ENCODE data around the gene ZMIZ2.
A peak's percentile ranks its signal among the peaks of the same experiment; 100 is the strongest.
"Not testable (repeated sequence)": the region's sequence is repeated elsewhere in the genome, so short reads cannot be mapped to it uniquely, and the experiment has no call there.

The ZMIZ2 gene, protein sequence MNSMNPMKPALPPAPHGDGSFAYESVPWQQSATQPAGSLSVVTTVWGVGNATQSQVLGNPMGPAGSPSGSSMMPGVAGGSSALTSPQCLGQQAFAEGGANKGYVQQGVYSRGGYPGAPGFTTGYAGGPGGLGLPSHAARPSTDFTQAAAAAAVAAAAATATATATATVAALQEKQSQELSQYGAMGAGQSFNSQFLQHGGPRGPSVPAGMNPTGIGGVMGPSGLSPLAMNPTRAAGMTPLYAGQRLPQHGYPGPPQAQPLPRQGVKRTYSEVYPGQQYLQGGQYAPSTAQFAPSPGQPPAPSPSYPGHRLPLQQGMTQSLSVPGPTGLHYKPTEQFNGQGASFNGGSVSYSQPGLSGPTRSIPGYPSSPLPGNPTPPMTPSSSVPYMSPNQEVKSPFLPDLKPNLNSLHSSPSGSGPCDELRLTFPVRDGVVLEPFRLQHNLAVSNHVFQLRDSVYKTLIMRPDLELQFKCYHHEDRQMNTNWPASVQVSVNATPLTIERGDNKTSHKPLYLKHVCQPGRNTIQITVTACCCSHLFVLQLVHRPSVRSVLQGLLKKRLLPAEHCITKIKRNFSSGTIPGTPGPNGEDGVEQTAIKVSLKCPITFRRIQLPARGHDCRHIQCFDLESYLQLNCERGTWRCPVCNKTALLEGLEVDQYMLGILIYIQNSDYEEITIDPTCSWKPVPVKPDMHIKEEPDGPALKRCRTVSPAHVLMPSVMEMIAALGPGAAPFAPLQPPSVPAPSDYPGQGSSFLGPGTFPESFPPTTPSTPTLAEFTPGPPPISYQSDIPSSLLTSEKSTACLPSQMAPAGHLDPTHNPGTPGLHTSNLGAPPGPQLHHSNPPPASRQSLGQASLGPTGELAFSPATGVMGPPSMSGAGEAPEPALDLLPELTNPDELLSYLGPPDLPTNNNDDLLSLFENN

GRCh38 chr7:44748045-44748947, at the start of gene ZMIZ2:
ZMIZ2 (plus strand) TSS chr7:44748847; CDS start chr7:44756250, 7,403 bp downstream.
- peak; percentile 98 for DNase-seq

GRCh38 chr7:44699598-44699997, 49.0 kb upstream of the ZMIZ2 start:
- not testable (repeated sequence) for DNase-seq

DNA sequence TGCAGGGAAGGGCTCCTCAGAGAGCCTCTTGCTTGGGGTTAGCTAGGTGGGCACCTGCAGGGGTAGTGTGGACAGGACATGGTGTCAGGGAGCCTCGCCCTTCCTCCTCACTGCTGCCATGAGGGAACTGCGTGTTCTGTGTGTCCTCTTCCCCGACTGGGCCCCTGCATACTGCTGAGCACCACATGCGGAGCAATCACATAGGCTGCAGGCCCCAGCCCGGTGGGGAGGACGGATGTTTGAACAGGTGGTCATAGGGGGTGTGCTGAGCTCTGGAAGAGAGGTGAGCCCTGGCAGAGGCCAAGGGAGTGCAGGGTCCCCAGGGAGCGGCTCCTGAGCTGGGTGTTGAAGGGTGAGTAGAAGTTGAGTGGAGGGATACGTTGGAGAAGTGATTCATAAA, 48.3 kb upstream of the ZMIZ2 start:
- no peak for DNase-seq

DNA sequence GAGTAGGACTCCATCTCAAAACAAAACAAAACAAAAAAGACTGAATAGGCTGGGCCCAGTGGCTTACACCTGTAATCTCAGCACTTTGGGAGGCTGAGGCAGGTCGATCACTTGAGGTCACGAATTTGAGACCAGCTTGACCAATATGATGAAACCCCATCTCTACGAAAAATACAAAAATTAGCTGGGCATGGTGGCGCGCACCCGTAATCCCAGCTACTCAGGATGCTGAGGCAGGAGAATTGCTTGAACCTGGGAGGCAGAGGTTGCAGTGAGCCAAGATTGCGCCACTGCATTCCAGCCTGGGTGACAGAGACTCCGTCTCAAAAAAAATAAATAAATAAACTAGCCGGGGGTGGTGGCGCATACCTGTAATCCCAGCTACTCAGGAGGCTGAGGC, 45.3 kb upstream of the ZMIZ2 start:
- DNase-seq, result not testable (repeated sequence)

- no peak for DNase-seq
These were observed 44.7 kb upstream of the ZMIZ2 start for GRCh38 chr7:44703921-44704320.

GRCh38 chr7:44705434-44705833, 43.2 kb upstream of the ZMIZ2 start:
- no peak for DNase-seq

DNA sequence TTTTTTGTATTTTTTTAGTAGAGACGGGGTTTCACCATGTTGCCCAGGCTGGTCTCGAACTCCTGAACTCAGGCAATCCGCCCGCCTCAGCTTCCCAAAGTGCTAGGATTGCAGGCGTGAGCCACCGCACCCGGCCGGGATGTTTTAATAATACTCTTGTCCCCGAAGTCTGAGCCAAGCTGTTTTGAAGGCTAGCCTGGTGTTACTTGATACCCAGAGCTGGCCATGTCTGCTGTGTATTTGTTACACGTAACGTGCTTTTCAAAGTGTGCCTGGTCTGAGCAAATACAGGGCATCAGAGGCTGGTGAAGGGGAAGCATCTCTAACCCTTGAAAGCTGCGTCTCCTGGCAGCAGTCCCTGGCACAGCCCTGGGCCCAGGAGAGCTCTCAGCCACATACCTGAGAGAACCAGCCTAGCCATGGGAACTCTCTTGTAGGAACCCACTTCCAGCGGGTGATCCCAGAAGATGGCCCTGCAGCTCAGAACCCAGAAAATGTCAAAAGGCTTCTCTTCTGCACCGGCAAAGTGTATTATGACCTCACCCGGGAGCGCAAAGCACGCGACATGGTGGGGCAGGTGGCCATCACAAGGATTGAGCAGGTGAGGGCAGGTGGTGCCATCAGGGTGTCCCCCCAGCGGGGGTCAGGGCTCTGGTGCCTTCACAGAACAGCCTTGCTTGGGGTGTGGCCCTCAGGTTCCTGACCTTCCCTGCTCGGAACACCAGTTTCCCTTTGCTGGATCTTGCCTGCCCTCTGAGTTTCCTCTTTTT, 41.7 kb upstream of the ZMIZ2 start:
- DNase-seq, result no peak

- no peak for DNase-seq
These were observed 41.0 kb upstream of the ZMIZ2 start for GRCh38 chr7:44707558-44708230.

GRCh38 chr7:44709011-44709915, 39.4 kb upstream of the ZMIZ2 start:
- DNase-seq, result no peak

DNA sequence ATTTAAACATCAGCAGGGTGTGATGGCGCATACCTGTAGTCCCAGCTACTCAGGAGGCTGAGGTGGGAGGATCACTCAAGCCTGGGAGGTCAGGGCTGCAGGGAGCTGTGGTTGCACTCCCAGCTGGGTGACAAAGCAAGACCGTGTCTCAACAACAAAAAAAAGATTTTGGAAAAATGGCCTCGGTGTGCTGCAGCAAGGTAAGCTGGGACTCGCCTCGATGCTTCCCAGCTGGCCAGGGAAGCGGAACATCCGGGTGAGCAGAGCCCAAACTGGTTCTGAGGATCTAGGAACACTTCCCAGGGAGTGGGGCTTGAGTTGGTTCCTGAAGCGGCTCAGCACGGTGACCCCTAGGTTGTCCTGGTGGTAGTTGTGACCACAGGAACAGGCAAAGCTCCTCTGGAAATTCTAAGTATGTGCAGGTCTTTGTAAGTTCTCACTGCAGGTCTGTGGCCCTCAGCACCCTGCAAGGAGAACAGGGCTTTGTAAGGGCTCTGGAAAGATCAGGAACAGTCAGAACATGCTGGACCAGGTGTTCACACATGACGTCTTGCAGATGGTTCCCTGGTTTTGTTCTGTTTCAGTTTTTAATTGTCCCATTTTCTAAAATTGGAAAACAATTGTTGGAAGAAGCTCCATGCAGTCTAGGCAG, 38.6 kb upstream of the ZMIZ2 start:
- no peak for DNase-seq

- no peak for DNase-seq
These were observed 37.1 kb upstream of the ZMIZ2 start for GRCh38 chr7:44711528-44711927.

DNA sequence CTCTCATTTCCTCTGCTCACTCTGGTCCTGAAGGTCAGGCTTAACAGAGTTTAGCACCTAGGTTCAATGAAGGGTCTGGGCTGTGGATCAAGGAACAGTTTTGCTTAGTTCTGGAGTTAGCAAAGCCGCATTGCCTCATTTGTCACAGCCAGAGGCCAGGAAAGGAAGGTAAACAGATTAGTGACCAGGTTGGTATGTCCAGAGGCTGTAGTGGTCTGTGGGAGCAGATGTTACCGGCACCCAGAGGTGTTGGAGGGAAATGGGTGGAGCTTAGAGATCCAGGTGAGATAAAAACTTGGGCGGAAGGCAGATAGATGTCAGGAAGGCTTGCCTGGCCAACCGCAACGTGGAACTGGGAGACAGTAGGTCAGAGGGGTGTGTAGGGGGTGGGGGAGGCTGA, 36.6 kb upstream of the ZMIZ2 start:
- DNase-seq, result no peak

DNA sequence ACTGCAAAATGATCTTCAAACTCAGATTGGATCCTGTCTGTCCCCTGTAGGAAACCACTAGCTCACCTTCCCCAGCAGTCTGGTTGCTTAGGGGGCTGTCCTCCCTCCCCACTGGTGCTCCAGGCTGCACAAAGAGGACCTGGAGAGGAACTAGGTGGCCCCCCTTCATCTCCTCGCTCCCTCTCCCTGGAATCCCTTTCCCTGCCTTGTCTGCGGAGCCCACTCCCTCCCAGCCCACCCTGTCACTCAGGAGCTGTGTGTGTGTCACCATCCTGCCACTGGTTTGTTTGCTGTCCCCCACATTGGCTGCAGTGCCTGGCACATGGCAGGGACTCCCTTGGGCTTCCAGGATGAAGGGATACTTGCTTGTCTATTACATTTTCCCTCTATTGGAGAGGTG, 35.5 kb upstream of the ZMIZ2 start:
- no peak for DNase-seq

DNA sequence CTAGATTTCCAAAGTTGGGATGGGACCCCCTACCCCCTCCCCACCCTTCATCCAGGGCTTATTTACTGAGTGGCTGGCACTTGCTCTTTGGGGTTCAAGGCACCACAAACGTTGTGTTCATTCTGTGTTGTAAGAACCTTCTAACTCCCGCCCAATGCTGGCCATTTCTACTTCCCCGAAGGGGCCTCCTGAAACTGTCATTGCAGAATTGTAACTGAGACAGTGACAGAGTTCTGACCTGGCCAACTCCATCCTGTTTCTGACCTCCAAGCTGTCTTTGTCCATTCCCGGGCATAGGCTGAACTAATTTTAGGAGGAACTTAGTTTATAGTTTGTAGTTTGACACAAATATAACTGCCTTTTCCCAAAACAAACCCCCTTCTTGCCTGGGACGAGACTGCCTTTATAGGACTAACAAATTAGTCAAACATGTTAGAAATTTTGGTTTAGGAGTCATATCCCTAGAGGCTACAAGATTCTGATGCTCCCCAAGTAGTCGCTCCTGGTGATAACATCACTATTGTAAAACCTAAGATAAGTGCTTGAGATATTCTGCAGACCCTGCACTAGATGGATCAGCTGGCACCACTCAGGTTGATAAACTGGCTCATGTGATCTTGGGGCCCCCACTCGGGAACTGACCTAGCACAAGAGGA, 34.8 kb upstream of the ZMIZ2 start:
- no peak for DNase-seq

DNA sequence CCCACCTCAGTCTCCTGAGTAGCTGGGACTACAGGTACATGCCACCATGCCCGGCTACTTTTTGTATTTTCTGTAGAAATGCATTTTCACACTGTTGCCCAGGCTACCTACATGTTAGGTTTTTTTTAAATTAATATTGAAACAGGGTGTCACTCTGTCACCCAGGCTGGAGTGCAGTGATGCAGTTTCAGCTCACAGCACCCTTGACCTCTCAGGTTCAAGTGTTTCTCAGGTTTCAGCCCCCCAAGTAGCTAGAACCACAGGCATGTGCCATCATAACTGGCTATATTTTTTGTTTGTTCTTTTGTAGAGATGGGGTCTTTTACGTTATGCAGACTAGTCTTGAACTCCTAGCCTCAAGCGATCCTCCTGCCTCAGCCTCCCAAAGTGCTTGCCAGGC, 32.4 kb upstream of the ZMIZ2 start:
- DNase-seq, result no peak

GRCh38 chr7:44720301-44720700, 28.3 kb upstream of the ZMIZ2 start:
- DNase-seq, result no peak

DNA sequence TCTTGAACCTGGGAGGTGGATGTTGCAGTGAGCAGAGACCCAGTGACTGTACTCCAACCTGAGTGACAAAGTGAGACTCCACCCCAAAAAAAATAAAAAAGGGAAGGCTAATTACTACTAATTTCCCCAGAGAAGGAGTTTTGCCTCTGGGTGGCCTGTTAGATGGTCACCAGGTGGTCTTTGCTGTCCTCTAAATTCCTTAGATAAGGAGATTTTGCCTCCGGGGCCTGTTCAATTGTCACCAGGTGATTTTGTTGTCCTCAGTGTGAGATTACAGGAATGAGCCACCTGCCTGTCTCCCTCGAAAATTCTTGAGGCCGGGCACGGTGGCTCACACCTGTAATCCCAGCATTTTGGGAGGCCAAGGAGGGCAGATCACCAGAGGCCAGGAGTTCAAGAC, 24.4 kb upstream of the ZMIZ2 start:
- no peak for DNase-seq

GRCh38 chr7:44726250-44726649, 22.4 kb upstream of the ZMIZ2 start:
- not testable (repeated sequence) for DNase-seq
